ENCODE data around the gene SLC49A4.
A peak's percentile ranks its signal among the peaks of the same experiment; 100 is the strongest.

Gene SLC49A4

DNA sequence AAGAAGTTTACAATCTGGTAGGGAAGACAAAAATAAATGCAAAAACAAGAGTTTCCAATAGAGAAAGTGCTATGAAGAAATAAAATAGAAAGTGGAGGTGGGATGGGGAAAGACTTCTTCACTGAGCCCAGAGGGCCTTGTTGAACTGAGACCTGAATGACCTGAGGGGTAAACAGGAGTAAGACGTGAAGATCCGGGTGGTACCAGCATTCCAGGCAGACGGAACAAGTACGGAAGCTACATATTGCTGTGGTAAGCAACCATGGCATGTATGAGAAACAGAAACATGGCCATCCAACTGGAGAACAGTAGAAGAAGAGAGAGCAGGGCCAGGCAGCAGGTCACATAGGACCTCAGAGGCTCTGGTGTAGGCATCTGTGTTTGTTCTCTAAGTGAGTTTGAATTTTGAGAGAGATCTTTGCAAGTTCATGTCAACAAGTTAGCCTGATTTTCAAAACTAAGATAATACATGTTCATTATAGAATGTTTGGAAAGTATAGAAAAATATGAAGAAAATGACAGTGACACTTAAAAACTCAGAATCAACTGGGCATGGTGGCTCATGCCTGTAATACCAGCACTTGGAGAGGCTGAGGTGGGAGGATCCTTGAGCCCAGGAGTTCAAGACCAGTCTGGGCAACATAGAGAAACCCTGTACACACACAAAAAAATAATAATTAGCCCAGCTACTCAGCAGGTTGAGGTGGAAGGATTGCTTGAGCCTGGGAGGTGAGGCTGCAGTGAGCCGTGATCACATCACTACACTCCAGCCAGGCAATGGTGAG lies 64.3 kb downstream of the SLC49A4 start:
- TF ChIP-seq GATA3 (IDR thresholded peaks at IDR 0.05; ENCODE audit: low read depth, low read length) = no peak
- TF ChIP-seq GATA2 (IDR thresholded peaks at IDR 0.05; ENCODE audit: low read depth, low read length) = no peak

- no peak for TF ChIP-seq GATA2 (IDR thresholded peaks at IDR 0.05; ENCODE audit: low read depth, low read length)
- TF ChIP-seq GATA3 (IDR thresholded peaks at IDR 0.05; ENCODE audit: low read depth, low read length) = no peak
These were observed 67.5 kb downstream of the SLC49A4 start for GRCh38 chr3:122862381-122862780.

- no peak for TF ChIP-seq GATA3 (IDR thresholded peaks at IDR 0.05; ENCODE audit: low read depth, low read length)
- TF ChIP-seq GATA2 (IDR thresholded peaks at IDR 0.05; ENCODE audit: low read depth, low read length) = no peak
These were observed 69.6 kb downstream of the SLC49A4 start for GRCh38 chr3:122864498-122864897.

GRCh38 chr3:122868322-122868721 lies 73.5 kb downstream of the SLC49A4 start:
- TF ChIP-seq GATA2 (IDR thresholded peaks at IDR 0.05; ENCODE audit: low read depth, low read length) (no peak), GATA3 (IDR thresholded peaks at IDR 0.05; ENCODE audit: low read depth, low read length) (no peak)

- peak; percentile 62 for TF ChIP-seq GATA2 (IDR thresholded peaks at IDR 0.05; ENCODE audit: low read depth, low read length)
- 0 out of 2 replicates have a peak, but pooled peaks have one; percentile 29 for TF ChIP-seq GATA3 (IDR thresholded peaks at IDR 0.05; ENCODE audit: low read depth, low read length)
These were observed 79.1 kb downstream of the SLC49A4 start for GRCh38 chr3:122873741-122874515.

DNA sequence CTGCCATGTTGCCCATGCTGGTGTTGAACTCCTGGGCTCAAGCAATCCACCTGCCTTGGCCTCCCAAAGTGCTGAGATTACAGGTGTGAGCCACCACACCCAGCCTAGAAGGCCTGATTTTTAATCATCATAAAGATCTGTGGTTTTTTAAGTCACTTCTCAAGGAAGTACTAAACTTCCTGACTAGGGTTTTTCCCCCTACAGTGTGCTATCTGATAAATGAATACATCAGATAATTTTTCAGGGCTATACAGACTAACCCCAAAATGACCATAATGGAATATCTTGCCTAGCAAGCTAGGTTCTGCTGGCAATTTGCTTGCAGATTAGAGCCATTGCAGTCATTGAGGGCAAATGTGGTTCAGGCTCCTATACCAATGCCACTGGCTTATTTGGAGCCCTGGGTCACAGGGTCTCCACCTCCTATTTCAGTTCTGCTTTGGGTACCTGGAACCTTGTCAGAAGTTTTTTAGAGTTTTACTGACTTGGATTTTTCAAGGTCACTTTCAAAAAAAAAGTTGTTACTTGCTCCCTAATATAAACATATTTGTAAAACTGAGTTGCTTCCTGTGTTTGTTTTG lies 80.8 kb downstream of the SLC49A4 start:
- TF ChIP-seq GATA2 (IDR thresholded peaks at IDR 0.05; ENCODE audit: low read depth, low read length) (no peak), GATA3 (IDR thresholded peaks at IDR 0.05; ENCODE audit: low read depth, low read length) (no peak)

- no peak for TF ChIP-seq GATA2 (IDR thresholded peaks at IDR 0.05; ENCODE audit: low read depth, low read length)
- no peak for TF ChIP-seq GATA3 (IDR thresholded peaks at IDR 0.05; ENCODE audit: low read depth, low read length)
These were observed 85.3 kb downstream of the SLC49A4 start for GRCh38 chr3:122880173-122880572.

DNA sequence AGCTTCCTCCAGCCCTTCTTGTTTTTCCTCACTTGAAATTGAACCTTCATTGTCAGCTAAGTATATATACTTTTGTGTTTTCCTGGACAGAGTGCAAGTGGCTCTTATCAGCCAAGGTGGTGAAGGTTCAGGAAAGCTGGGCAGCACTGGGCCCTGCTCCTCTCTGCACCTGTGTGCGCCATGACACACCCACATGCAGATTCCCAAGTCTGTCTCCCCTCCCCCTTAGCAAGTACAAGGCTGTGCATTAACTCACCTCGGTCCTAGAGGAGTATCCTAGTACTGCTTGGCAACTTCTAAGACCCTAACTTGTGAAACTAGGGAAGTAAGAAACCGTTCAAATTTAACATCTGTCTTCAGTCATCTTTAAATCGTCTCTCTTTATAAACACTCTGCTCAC lies 85.8 kb downstream of the SLC49A4 start:
- TF ChIP-seq GATA3 (IDR thresholded peaks at IDR 0.05; ENCODE audit: low read depth, low read length) (no peak), GATA2 (IDR thresholded peaks at IDR 0.05; ENCODE audit: low read depth, low read length) (no peak)

DNA sequence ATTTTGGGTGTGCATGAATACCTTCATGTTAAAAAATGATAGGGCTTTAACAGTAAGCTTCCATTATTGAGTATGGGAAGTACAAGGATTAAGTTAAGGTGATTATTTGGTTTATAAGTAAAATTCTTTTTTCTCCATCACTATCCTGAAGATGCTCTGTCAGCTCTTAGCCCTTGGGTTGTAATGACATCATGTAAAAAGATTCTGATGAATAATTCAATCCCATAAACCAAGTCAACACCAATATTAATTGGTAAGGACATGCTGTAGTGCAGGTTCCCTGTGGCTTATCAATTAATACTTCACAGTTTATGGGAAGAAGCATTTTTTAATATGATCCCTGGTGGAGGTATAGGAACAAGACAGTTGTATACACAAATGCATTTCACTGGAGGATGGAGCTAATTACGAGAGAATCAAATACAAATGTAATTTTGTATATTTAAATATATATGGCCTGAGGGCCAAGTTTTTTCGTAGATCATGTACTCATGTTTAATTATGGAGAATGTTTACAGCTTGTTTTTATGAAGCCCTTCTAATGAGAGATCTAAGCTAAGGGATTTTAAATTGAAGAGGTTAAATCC lies 87.6 kb downstream of the SLC49A4 start:
- TF ChIP-seq GATA3 (IDR thresholded peaks at IDR 0.05; ENCODE audit: low read depth, low read length) = no peak
- no peak for TF ChIP-seq GATA2 (IDR thresholded peaks at IDR 0.05; ENCODE audit: low read depth, low read length)

DNA sequence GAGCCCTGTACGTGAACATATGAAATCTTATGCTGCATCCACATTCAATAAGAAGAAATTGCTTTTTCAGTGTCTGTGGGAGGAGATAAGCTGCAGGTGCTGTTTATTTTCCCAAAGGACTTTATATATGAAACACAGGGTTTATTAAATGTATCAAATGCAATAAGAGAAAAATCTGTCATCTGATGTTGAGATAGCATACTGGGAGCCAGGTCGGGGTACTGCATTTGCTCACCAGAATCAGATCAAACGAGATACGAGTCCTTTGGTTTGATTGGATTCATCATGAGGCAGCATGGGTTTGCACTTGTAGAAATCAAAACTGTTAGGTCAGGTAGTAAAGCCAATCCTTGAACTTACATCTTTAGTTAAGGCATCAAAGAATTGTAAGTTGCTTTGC lies 91.4 kb downstream of the SLC49A4 start:
- TF ChIP-seq GATA2 (IDR thresholded peaks at IDR 0.05; ENCODE audit: low read depth, low read length) = peak; percentile 82
- peak; percentile 82 for TF ChIP-seq GATA3 (IDR thresholded peaks at IDR 0.05; ENCODE audit: low read depth, low read length)

DNA sequence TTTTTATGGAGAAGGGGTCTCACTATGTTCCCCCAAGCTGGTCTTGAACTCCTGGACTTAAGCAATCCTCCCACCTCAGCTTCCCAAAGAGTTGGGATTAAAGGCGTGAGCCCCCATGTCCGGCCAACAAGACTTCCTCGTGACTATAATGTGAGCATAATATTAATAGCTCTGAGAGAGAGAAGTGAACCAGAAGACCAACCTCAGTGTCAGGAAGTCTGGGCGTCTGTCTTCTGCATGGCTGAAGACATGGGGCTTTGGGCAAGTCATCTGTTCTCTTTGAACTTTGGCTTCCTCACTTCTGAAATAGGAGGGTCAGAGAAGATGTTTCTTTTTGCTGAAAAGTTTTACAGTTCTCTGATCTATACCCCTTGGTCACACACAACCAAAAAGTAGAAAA lies 92.1 kb downstream of the SLC49A4 start:
- TF ChIP-seq GATA2 (IDR thresholded peaks at IDR 0.05; ENCODE audit: low read depth, low read length) = no peak
- TF ChIP-seq GATA3 (IDR thresholded peaks at IDR 0.05; ENCODE audit: low read depth, low read length) = no peak

- TF ChIP-seq GATA2 (IDR thresholded peaks at IDR 0.05; ENCODE audit: low read depth, low read length) (no peak), GATA3 (IDR thresholded peaks at IDR 0.05; ENCODE audit: low read depth, low read length) (no peak)
These were observed 95.3 kb downstream of the SLC49A4 start for GRCh38 chr3:122890077-122890719.

DNA sequence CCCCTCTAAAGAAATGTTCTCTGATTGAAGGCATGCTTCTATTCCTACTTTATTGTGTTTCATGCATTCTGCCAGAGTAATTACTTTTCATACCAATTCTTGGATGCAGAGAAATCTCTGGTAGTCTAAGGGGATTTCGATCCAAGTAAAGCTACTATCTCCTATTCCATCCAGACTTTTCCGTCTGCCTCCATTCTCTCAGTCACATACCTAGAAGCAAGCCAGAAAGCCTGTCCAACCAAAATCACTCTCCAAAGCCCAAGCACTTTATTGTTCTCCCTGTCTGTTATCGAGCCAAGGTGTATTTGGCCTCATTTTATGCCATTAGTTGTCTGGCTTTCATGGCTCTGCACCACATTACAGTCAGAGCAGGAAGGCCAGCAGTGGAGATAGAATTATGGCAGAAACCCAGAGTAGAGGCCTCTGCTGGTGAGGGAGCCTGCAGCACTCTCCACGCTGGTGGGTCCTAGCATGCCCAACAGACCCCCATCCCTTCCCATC lies 95.9 kb downstream of the SLC49A4 start:
- no peak for TF ChIP-seq GATA2 (IDR thresholded peaks at IDR 0.05; ENCODE audit: low read depth, low read length)
- no peak for TF ChIP-seq GATA3 (IDR thresholded peaks at IDR 0.05; ENCODE audit: low read depth, low read length)

Measured in SH-SY5Y (cell line).